C4-2B (cell line): ENCODE results near the gene POLR2E.

ENCODE experiments used
- CTCF ChIP-seq: fragments of 450-650 bp; conservative IDR thresholded peaks from 2 replicates; pipeline ENCODE4 v1.5.1; 2017; ENCODE audit warnings: mild to moderate bottlenecking
- ZFX ChIP-seq: fragments of 450-650 bp; IDR thresholded peaks from 2 replicates; pipeline ENCODE4 v1.6.1; 2017

GRCh38 chr19:1087813-1088415 is 7.3 kb downstream of the POLR2E start:
- no peak for TF ChIP-seq CTCF
- TF ChIP-seq ZFX = no peak
